Gastroesophageal sphincter (tissue), 3 donors: ENCODE measurements around the gene TOX2.

ENCODE experiments used
- CTCF ChIP-seq, 4 experiments: fragments of 200-600 bp in 2 of 4; fragments of 450-650 bp in 2 of 4; sonication (generic) in 1 of 4; IDR thresholded peaks; one replicate each; pipeline ENCODE4 v1.5.1; 2017 to 2019; ENCODE audit warnings: antibody characterized with exemption in 4 of 4, mild to moderate bottlenecking in 2 of 4, moderate library complexity in 2 of 4
- EP300 ChIP-seq: sonication (generic); formaldehyde crosslinking; IDR thresholded peaks from one replicate; pipeline ENCODE4 v1.6.1; 2017; ENCODE audit warnings: antibody characterized with exemption, mild to moderate bottlenecking
- POLR2A ChIP-seq, 2 donors: fragments of 450-650 bp; IDR thresholded peaks; one replicate each; pipeline ENCODE4 v1.6.1; 2017; ENCODE audit warnings: antibody characterized with exemption in 2 of 2, mild to moderate bottlenecking in 2 of 2, moderate library complexity in 1 of 2
- POLR2AphosphoS5 ChIP-seq: sonication (generic); formaldehyde crosslinking; IDR thresholded peaks from one replicate; pipeline ENCODE4 v1.6.1; 2017; ENCODE audit warnings: antibody characterized with exemption

- TF ChIP-seq POLR2A (IDR thresholded peaks at IDR 0.05) (no peak), EP300 (no peak), POLR2AphosphoS5 (no peak), CTCF (IDR thresholded peaks at IDR 0.05) (no peak)
Observed at GRCh38 chr20:44117296-44118184, 202.9 kb downstream of the TOX2 start.
